Natural killer cell treated with Interleukin-12 subunit alpha and Interleukin-12 subunit beta and Interleukin-15 and Interleukin-18, amount 100 ng/mL, for 72 hours (primary cell): ENCODE measurements around the gene SNX9. TPM values are rescaled to one million over a fixed set of nuclear protein-coding genes. Genes with fewer than 3 reads are reported as not detected.

Experiments
- ATAC-seq, 2 donors: fragments of 150-1000 bp; cut with Tn5 transposase in 1 of 2; sonication (Bioruptor Pico), chemical (Tn5 transposase) in 1 of 2; 2 replicates each; pipeline ENCODE4 v1.10.0; 2021
- DNase-seq: peaks from one replicate; pipeline ENCODE4 v3.0.0; 2022; ENCODE audit warnings: low spot score
- H3K27ac Mint-ChIP-seq, 2 donors: 1 replicate in 1 of 2; 2 replicates in 1 of 2; pipeline ENCODE4 v1.8.0; 2022; ENCODE audit warnings: mixed read lengths in 2 of 2, mild to moderate bottlenecking in 1 of 2, moderate library complexity in 1 of 2
- H3K27me3 Mint-ChIP-seq, 2 donors: 1 replicate in 1 of 2; 2 replicates in 1 of 2; pipeline ENCODE4 v1.8.0; 2022; ENCODE audit warnings: mixed read lengths in 2 of 2
- H3K36me3 Mint-ChIP-seq: one replicate; pipeline ENCODE4 v1.8.0; 2022; ENCODE audit warnings: mixed read lengths
- H3K4me1 Mint-ChIP-seq, 2 donors: 1 replicate in 1 of 2; 2 replicates in 1 of 2; pipeline ENCODE4 v1.8.0; 2022; ENCODE audit warnings: low read depth in 2 of 2, mixed read lengths in 2 of 2, mild to moderate bottlenecking in 1 of 2
- H3K4me3 Mint-ChIP-seq: one replicate; pipeline ENCODE4 v1.8.0; 2022; ENCODE audit warnings: mixed read lengths
- H3K9me3 Mint-ChIP-seq: 2 replicates; pipeline ENCODE4 v1.8.0; 2022; ENCODE audit warnings: mixed read lengths
- total RNA-seq, 2 donors: library from RNA; stranded (reverse); gene quantifications; one replicate each; pipeline ENCODE4 v1.2.3, GENCODE V29; 2022

The SNX9 gene
- total RNA-seq, 2 donors from 2014 or later: 5.4 to 14.6 TPM

GRCh38 chr6:157904999-157905398 lies 82.0 kb downstream of the SNX9 start:
- DNase-seq: no peak
- ATAC-seq: no peak
- H3K36me3 Mint-ChIP-seq: peaks cover 15% of the 10 kb centered on the region
- no peaks in the 10 kb centered on the region for H3K9me3 Mint-ChIP-seq
- no peak overlapping the region for H3K27ac Mint-ChIP-seq
- peaks cover 12 to 14% of the 10 kb centered on the region in 2 donors for H3K4me1 Mint-ChIP-seq
- H3K4me3 Mint-ChIP-seq: no peak overlapping the region
- peaks cover 6 to 10% of the 10 kb centered on the region in 2 donors for H3K27me3 Mint-ChIP-seq

DNA sequence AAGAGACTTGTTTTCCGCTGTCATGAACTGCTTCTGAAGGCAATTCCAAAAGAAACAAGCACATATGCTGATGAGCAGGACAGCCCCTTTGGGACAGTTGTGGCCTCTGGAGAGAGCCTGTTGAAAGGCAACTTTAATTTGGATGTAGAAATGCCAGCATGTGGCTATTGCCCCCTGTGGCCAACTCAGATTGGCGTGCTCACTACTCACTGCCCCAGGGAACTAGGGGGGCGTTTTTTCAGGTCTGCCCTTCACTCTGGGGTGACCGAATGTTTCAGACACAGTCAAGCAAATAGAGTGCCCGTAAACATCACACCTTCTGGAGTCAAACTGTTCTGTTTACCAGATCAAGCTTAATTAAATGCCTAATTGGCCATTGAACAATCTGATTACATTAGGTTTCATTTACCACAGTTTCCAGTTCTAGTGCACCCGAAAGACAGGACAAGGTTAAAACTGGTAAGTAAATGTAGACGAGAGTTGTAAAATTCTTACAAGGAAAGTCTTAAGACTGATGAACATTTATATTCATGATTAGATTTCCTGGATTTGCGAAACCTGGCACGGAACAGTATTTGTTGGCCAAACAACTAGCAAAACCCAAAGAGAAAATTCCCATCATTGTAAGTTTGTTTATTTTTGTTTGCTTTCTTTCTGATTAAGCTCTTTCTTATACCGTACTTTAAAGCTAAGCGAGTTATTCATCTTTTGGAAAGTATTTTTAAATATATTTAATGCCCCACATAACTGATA lies 82.7 kb downstream of the SNX9 start:
- Mint-ChIP-seq H3K4me1 (peaks cover 12 to 14% of the 10 kb centered on the region in 2 donors), H3K9me3 (no peaks in the 10 kb centered on the region), H3K27ac (no peak overlapping the region), H3K4me3 (no peak overlapping the region), H3K36me3 (peaks cover 15% of the 10 kb centered on the region), H3K27me3 (peaks cover 6 to 10% of the 10 kb centered on the region in 2 donors)
- ATAC-seq (no peak), DNase-seq (no peak)

- H3K4me3 Mint-ChIP-seq: no peak overlapping the region
- H3K27ac Mint-ChIP-seq: no peak overlapping the region
These were observed 83.6 kb downstream of the SNX9 start for GRCh38 chr6:157906537-157907061.

DNA sequence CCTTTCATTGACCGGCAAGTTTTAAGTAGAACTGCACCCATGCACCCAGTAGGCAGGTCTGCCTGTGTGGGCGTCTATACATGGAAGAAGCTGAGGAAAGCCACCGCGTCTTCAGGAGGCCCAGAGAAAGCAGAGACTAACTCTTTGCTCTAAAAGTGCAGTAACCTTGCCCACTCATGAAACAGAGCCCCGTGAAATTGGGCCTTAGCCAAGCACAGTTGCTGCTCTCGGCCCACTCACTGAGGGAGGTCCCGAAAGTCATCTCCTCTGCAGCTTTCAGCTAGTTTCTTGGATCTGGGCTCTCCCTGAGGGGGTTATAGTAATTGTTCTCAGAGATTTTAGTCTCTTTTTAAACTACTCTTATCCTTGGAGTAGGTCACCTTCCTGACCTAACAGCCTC lies 84.6 kb downstream of the SNX9 start:
- H3K9me3 Mint-ChIP-seq: no peaks in the 10 kb centered on the region
- ATAC-seq (no peak), DNase-seq (no peak)
- peaks cover 15% of the 10 kb centered on the region for H3K36me3 Mint-ChIP-seq
- no peak overlapping the region for H3K27ac Mint-ChIP-seq
- no peak overlapping the region for H3K4me3 Mint-ChIP-seq
- peaks cover 6 to 10% of the 10 kb centered on the region in 2 donors for H3K27me3 Mint-ChIP-seq
- peaks cover 12 to 14% of the 10 kb centered on the region in 2 donors for H3K4me1 Mint-ChIP-seq

More at GRCh38 chr6:157906537-157907061, 83.6 kb downstream of the SNX9 start:
- no peak for DNase-seq
- Mint-ChIP-seq H3K4me1 (peaks cover 12 to 14% of the 10 kb centered on the region in 2 donors), H3K27me3 (peaks cover 6 to 10% of the 10 kb centered on the region in 2 donors), H3K9me3 (no peaks in the 10 kb centered on the region), H3K36me3 (peaks cover 15% of the 10 kb centered on the region)
- ATAC-seq: no peak

DNA sequence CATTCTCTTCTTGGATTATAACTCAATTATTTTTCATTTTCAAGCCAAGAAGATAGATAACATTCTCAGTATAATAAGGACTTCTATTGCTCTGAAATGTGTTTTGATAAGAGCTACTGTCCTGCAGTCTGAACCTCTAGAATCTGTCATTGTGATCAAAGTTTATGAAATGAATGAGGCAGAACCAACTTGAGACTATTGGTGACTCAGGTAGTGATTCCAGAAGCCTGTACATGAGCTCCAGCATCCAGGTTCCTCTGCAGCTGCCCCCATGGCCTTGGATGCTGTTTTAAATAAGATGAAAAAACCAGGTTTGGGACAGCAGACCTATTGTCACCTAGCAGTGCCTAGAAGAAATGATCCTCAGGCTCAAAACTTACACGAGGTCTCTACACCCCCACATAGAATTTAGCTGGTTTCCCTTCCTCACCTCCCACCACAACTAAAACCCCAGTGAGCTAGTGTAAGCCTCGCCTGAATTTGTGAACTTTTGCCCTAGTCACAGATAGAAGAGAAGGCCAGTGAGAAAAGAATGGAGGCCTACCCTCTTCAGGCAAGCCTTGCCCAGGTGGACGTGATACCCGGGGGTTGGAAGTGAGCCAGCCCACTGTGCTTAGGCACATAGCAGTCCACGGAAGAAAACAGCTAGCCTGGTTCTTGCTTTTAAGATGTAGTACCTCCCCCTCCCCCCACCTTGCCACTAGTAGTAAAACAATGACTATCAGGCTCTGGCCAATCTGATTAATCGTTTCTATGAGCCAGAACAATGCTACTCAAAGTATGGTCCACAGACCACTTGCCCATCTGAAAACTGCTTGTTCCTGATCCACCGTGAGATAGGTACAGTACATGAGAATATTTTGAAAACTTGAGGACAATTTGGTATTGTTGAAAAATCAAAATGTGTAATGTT lies 85.6 kb downstream of the SNX9 start:
- Mint-ChIP-seq H3K27me3 (peaks cover 6 to 10% of the 10 kb centered on the region in 2 donors), H3K4me1 (peaks cover 12 to 14% of the 10 kb centered on the region in 2 donors), H3K27ac (no peak overlapping the region), H3K4me3 (no peak overlapping the region), H3K36me3 (peaks cover 15% of the 10 kb centered on the region), H3K9me3 (no peaks in the 10 kb centered on the region)
- DNase-seq (no peak), ATAC-seq (peak; percentile 76 to 80)

GRCh38 chr6:157909282-157909664 lies 86.2 kb downstream of the SNX9 start:
- Mint-ChIP-seq H3K36me3 (peaks cover 15% of the 10 kb centered on the region), H3K9me3 (no peaks in the 10 kb centered on the region), H3K27me3 (peaks cover 6 to 10% of the 10 kb centered on the region in 2 donors), H3K4me1 (peaks cover 12 to 14% of the 10 kb centered on the region in 2 donors), H3K27ac (no peak overlapping the region), H3K4me3 (no peak overlapping the region)
- no peak for DNase-seq
- ATAC-seq: no peak

DNA sequence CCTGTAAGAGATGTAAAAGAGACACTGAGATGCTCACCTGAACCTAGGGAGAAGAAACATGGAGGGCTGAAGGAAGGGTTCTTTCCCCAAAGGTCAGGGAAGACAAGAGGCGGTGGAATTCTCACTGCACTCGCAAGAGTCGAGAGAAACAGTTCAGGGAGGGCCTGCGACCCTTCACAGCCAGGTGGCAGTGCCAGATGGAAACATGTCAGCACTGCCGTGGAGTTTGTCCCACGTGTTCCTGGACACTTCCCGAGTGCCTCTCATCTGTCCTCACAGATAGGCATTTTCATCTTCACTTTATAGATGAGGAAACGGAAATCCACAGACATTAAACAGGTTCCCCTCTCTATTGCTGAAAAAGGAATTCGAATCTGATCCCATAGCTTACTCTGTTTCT lies 88.2 kb downstream of the SNX9 start:
- H3K27me3 Mint-ChIP-seq: peaks cover 6 to 10% of the 10 kb centered on the region in 2 donors
- DNase-seq (no peak), ATAC-seq (no peak)
- no peak overlapping the region for H3K27ac Mint-ChIP-seq
- no peak overlapping the region for H3K4me3 Mint-ChIP-seq
- no peaks in the 10 kb centered on the region for H3K9me3 Mint-ChIP-seq
- H3K36me3 Mint-ChIP-seq: peaks cover 15% of the 10 kb centered on the region
- H3K4me1 Mint-ChIP-seq: peaks cover 12 to 14% of the 10 kb centered on the region in 2 donors

DNA sequence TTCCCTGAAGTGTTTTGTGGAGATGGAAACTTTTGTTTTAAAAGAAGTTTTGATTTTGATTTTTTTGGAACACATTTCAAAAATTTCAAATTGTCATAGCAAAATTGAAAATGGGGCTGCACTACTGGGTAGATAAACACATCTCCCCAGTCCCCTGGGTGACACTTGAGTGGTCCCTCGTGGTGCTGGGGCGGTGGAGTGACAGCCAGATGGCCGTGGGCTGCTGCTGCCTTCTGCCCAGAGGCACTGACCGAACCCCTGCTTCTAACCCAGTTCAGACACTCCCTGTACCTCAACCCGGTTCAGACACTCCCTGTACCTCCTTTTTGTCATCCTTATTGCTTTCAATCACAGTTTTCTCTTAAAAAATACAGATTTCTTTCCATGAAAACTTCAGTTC lies 88.7 kb downstream of the SNX9 start:
- no peak for ATAC-seq
- Mint-ChIP-seq H3K27ac (no peak overlapping the region), H3K36me3 (peaks cover 10% of the 10 kb centered on the region), H3K9me3 (no peaks in the 10 kb centered on the region), H3K4me1 (peaks cover 12 to 14% of the 10 kb centered on the region in 2 donors), H3K27me3 (peaks cover 2 to 8% of the 10 kb centered on the region in 2 donors), H3K4me3 (no peak overlapping the region)
- DNase-seq: no peak

- DNase-seq (no peak), ATAC-seq (no peak)
- Mint-ChIP-seq H3K4me3 (no peak overlapping the region), H3K9me3 (no peaks in the 10 kb centered on the region), H3K27ac (no peak overlapping the region), H3K27me3 (peaks cover 0 to 7% of the 10 kb centered on the region in 2 donors), H3K4me1 (peaks cover 12 to 14% of the 10 kb centered on the region in 2 donors), H3K36me3 (peaks cover 10% of the 10 kb centered on the region)
These were observed 89.3 kb downstream of the SNX9 start for GRCh38 chr6:157912326-157912725.

GRCh38 chr6:157921685-157922367 lies 98.8 kb downstream of the SNX9 start:
- H3K4me3 Mint-ChIP-seq: no peak overlapping the region
- peaks cover 24% of the 10 kb centered on the region for H3K36me3 Mint-ChIP-seq
- no peaks in the 10 kb centered on the region for H3K9me3 Mint-ChIP-seq
- DNase-seq (no peak), ATAC-seq (no peak)
- H3K4me1 Mint-ChIP-seq: peaks cover 0 to 6% of the 10 kb centered on the region in 2 donors
- H3K27me3 Mint-ChIP-seq: peaks cover 0 to 8% of the 10 kb centered on the region in 2 donors
- no peak overlapping the region for H3K27ac Mint-ChIP-seq

GRCh38 chr6:157925771-157926170 lies 102.7 kb downstream of the SNX9 start:
- DNase-seq: no peak
- H3K36me3 Mint-ChIP-seq: no peaks in the 10 kb centered on the region
- peaks cover 0 to 6% of the 10 kb centered on the region in 2 donors for H3K4me1 Mint-ChIP-seq
- H3K27me3 Mint-ChIP-seq: no peaks in the 10 kb centered on the region
- no peak overlapping the region for H3K4me3 Mint-ChIP-seq
- no peak overlapping the region for H3K27ac Mint-ChIP-seq
- no peak for ATAC-seq
- H3K9me3 Mint-ChIP-seq: no peaks in the 10 kb centered on the region

DNA sequence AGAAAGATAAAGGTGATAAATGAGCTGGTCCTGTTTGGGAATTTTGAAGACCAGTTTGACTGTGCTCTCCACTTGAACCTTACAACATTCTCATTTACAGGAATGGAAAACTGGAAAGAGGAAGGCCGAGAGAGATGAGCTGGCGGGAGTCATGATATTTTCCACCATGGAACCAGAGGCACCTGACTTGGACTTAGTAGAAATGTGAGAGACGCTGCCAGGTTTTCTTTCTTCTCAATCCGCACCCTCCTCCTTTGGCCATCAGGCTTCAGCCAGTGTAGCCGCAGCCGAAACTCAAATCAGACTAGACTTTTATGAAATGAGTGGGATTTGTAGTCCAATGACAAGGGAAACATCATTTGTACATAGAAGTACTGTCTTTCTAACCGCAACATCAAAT lies 104.0 kb downstream of the SNX9 start:
- no peak overlapping the region for H3K4me3 Mint-ChIP-seq
- no peaks in the 10 kb centered on the region for H3K36me3 Mint-ChIP-seq
- no peaks in the 10 kb centered on the region for H3K9me3 Mint-ChIP-seq
- DNase-seq (no peak), ATAC-seq (no peak)
- no peaks in the 10 kb centered on the region for H3K4me1 Mint-ChIP-seq
- H3K27ac Mint-ChIP-seq: no peak overlapping the region
- no peaks in the 10 kb centered on the region for H3K27me3 Mint-ChIP-seq

GRCh38 chr6:157928428-157928827 lies 105.4 kb downstream of the SNX9 start:
- Mint-ChIP-seq H3K4me1 (no peaks in the 10 kb centered on the region), H3K4me3 (no peak overlapping the region), H3K27me3 (no peaks in the 10 kb centered on the region), H3K27ac (no peak overlapping the region), H3K36me3 (no peaks in the 10 kb centered on the region), H3K9me3 (no peaks in the 10 kb centered on the region)
- ATAC-seq (no peak), DNase-seq (no peak)
